IgD-negative memory B cell (primary cell): ENCODE results near the gene RGS6. TPM values are rescaled to one million over a fixed set of nuclear protein-coding genes. Genes with fewer than 3 reads are reported as not detected.

Experiments
- H3K27ac Mint-ChIP-seq, 3 donors: one replicate each; pipeline ENCODE4 v1.8.0; 2020 to 2022; ENCODE audit warnings: mild to moderate bottlenecking in 3 of 3, mixed read lengths in 3 of 3, moderate library complexity in 1 of 3
- H3K27me3 Mint-ChIP-seq: one replicate; pipeline ENCODE4 v1.8.0; 2021; ENCODE audit warnings: mixed read lengths
- H3K36me3 Mint-ChIP-seq: one replicate; pipeline ENCODE4 v1.8.0; 2020; ENCODE audit warnings: mild to moderate bottlenecking, mixed read lengths
- H3K4me1 Mint-ChIP-seq, 3 donors: one replicate each; pipeline ENCODE4 v1.8.0; 2020 to 2022; ENCODE audit warnings: mixed read lengths in 3 of 3, mild to moderate bottlenecking in 1 of 3
- H3K4me3 Mint-ChIP-seq, 4 donors: one replicate each; pipeline ENCODE4 v1.8.0; 2020 to 2022; ENCODE audit warnings: mild to moderate bottlenecking in 4 of 4, mixed read lengths in 4 of 4, moderate library complexity in 3 of 4
- H3K9me3 Mint-ChIP-seq, 3 donors: one replicate each; pipeline ENCODE4 v1.8.0; 2020 to 2021; ENCODE audit warnings: mixed read lengths in 3 of 3, mild to moderate bottlenecking in 1 of 3
- polyA plus RNA-seq: library from polyadenylated mRNA; unstranded; fragments of 300-500 nt; fragmentation: Illumina TruSeq; gene quantifications from one replicate; pipeline ENCODE4 v1.2.3, GENCODE V29; 2021

The RGS6 gene
- polyA plus RNA-seq, 1 donor from 2014 or later = not detected

- Mint-ChIP-seq H3K4me3 (no peak overlapping the region), H3K27me3 (peaks cover 4% of the 10 kb centered on the region)
These were observed 674.6 kb downstream of the RGS6 start for GRCh38 chr14:72606879-72607278.

GRCh38 chr14:72607386-72608130 lies 675.3 kb downstream of the RGS6 start:
- Mint-ChIP-seq H3K9me3 (no peaks in the 10 kb centered on the region), H3K27me3 (peaks cover 4% of the 10 kb centered on the region), H3K36me3 (peaks cover 1% of the 10 kb centered on the region), H3K4me3 (no peak overlapping the region), H3K4me1 (peaks cover 2 to 4% (median 3%) of the 10 kb centered on the region in 3 donors), H3K27ac (peak overlapping the region in 2 of 3 donors; percentile 10 to 13)

More at GRCh38 chr14:72606879-72607278, 674.6 kb downstream of the RGS6 start:
- Mint-ChIP-seq H3K4me1 (peaks cover 0 to 5% (median 0%) of the 10 kb centered on the region in 3 donors), H3K9me3 (no peaks in the 10 kb centered on the region), H3K27ac (no peak overlapping the region), H3K36me3 (peaks cover 1% of the 10 kb centered on the region)

- Mint-ChIP-seq H3K36me3 (peaks cover 1% of the 10 kb centered on the region), H3K27ac (no peak overlapping the region), H3K4me1 (peaks cover 2 to 4% (median 4%) of the 10 kb centered on the region in 3 donors), H3K27me3 (peaks cover 4% of the 10 kb centered on the region), H3K4me3 (no peak overlapping the region), H3K9me3 (no peaks in the 10 kb centered on the region)
These were observed 676.4 kb downstream of the RGS6 start for GRCh38 chr14:72608391-72609204.

- H3K27me3 Mint-ChIP-seq = peaks cover 2% of the 10 kb centered on the region
- no peak overlapping the region for H3K4me3 Mint-ChIP-seq
- H3K36me3 Mint-ChIP-seq = peaks cover 1% of the 10 kb centered on the region
- H3K27ac Mint-ChIP-seq = no peak overlapping the region
- peaks cover 4% of the 10 kb centered on the region in 3 donors for H3K4me1 Mint-ChIP-seq
- H3K9me3 Mint-ChIP-seq = no peaks in the 10 kb centered on the region
These were observed 677.1 kb downstream of the RGS6 start for GRCh38 chr14:72609205-72609916.

- peak overlapping the region in 1 of 3 donors; percentile 31 for H3K27ac Mint-ChIP-seq
- H3K4me1 Mint-ChIP-seq = peaks cover 4% of the 10 kb centered on the region in 3 donors
- H3K36me3 Mint-ChIP-seq = peaks cover 1% of the 10 kb centered on the region
- no peaks in the 10 kb centered on the region for H3K9me3 Mint-ChIP-seq
- H3K27me3 Mint-ChIP-seq = peaks cover 1% of the 10 kb centered on the region
- no peak overlapping the region for H3K4me3 Mint-ChIP-seq
These were observed 678.0 kb downstream of the RGS6 start for GRCh38 chr14:72610096-72610830.

GRCh38 chr14:72610831-72611200 lies 678.6 kb downstream of the RGS6 start:
- Mint-ChIP-seq H3K27me3 (peaks cover 3% of the 10 kb centered on the region), H3K4me1 (peaks cover 4% of the 10 kb centered on the region in 3 donors), H3K27ac (no peak overlapping the region), H3K4me3 (no peak overlapping the region), H3K36me3 (peaks cover 1% of the 10 kb centered on the region), H3K9me3 (no peaks in the 10 kb centered on the region)

GRCh38 chr14:72611506-72611905 lies 679.3 kb downstream of the RGS6 start:
- H3K36me3 Mint-ChIP-seq = peaks cover 1% of the 10 kb centered on the region
- H3K9me3 Mint-ChIP-seq = no peaks in the 10 kb centered on the region
- H3K4me1 Mint-ChIP-seq = peaks cover 4% of the 10 kb centered on the region in 3 donors
- peaks cover 3% of the 10 kb centered on the region for H3K27me3 Mint-ChIP-seq
- peak overlapping the region in 1 of 3 donors; percentile 47 for H3K27ac Mint-ChIP-seq
- no peak overlapping the region for H3K4me3 Mint-ChIP-seq

- Mint-ChIP-seq H3K27ac (no peak overlapping the region), H3K27me3 (peaks cover 3% of the 10 kb centered on the region), H3K9me3 (no peaks in the 10 kb centered on the region), H3K4me1 (peaks cover 4% of the 10 kb centered on the region in 3 donors), H3K36me3 (peaks cover 1% of the 10 kb centered on the region), H3K4me3 (no peak overlapping the region)
These were observed 679.8 kb downstream of the RGS6 start for GRCh38 chr14:72612041-72612440.

GRCh38 chr14:72613231-72613974 lies 681.2 kb downstream of the RGS6 start:
- peaks cover 0 to 4% (median 4%) of the 10 kb centered on the region in 3 donors for H3K4me1 Mint-ChIP-seq

GRCh38 chr14:72613975-72614319 lies 681.7 kb downstream of the RGS6 start:
- H3K4me3 Mint-ChIP-seq = no peak overlapping the region
- H3K9me3 Mint-ChIP-seq = no peaks in the 10 kb centered on the region
- H3K27me3 Mint-ChIP-seq = peaks cover 3% of the 10 kb centered on the region
- H3K27ac Mint-ChIP-seq = no peak overlapping the region
- H3K36me3 Mint-ChIP-seq = peaks cover 1% of the 10 kb centered on the region
- peaks cover 0 to 4% (median 4%) of the 10 kb centered on the region in 3 donors for H3K4me1 Mint-ChIP-seq

More at GRCh38 chr14:72613231-72613974, 681.2 kb downstream of the RGS6 start:
- no peak overlapping the region for H3K4me3 Mint-ChIP-seq
- no peak overlapping the region for H3K27ac Mint-ChIP-seq
- peaks cover 1% of the 10 kb centered on the region for H3K36me3 Mint-ChIP-seq
- H3K9me3 Mint-ChIP-seq = no peaks in the 10 kb centered on the region
- peaks cover 3% of the 10 kb centered on the region for H3K27me3 Mint-ChIP-seq

GRCh38 chr14:72614365-72614764 lies 682.1 kb downstream of the RGS6 start:
- peaks cover 1% of the 10 kb centered on the region for H3K36me3 Mint-ChIP-seq
- H3K9me3 Mint-ChIP-seq = no peaks in the 10 kb centered on the region
- peaks cover 0 to 4% (median 4%) of the 10 kb centered on the region in 3 donors for H3K4me1 Mint-ChIP-seq
- no peak overlapping the region for H3K27ac Mint-ChIP-seq
- H3K27me3 Mint-ChIP-seq = peaks cover 3% of the 10 kb centered on the region
- H3K4me3 Mint-ChIP-seq = no peak overlapping the region

GRCh38 chr14:72614891-72615415 lies 682.7 kb downstream of the RGS6 start:
- H3K9me3 Mint-ChIP-seq = no peaks in the 10 kb centered on the region
- peaks cover 1% of the 10 kb centered on the region for H3K36me3 Mint-ChIP-seq
- no peak overlapping the region for H3K4me3 Mint-ChIP-seq
- peaks cover 0 to 4% (median 4%) of the 10 kb centered on the region in 3 donors for H3K4me1 Mint-ChIP-seq
- peaks cover 1% of the 10 kb centered on the region for H3K27me3 Mint-ChIP-seq
- no peak overlapping the region for H3K27ac Mint-ChIP-seq

- H3K4me1 Mint-ChIP-seq = peaks cover 0 to 4% (median 4%) of the 10 kb centered on the region in 3 donors
- H3K36me3 Mint-ChIP-seq = peaks cover 1% of the 10 kb centered on the region
- no peak overlapping the region for H3K27ac Mint-ChIP-seq
- H3K27me3 Mint-ChIP-seq = peaks cover 1% of the 10 kb centered on the region
- H3K4me3 Mint-ChIP-seq = no peak overlapping the region
- H3K9me3 Mint-ChIP-seq = no peaks in the 10 kb centered on the region
These were observed 683.4 kb downstream of the RGS6 start for GRCh38 chr14:72615451-72616121.
